Daoy (cell line): ENCODE results near the gene TCEANC. TPM values are rescaled to one million over a fixed set of nuclear protein-coding genes. Genes with fewer than 3 reads are reported as not detected.
"Not testable (repeated sequence)": the region's sequence is repeated elsewhere in the genome, so short reads cannot be mapped to it uniquely, and the experiment has no call there.

Source experiments
- DNase-seq: peaks from one replicate; pipeline ENCODE4 v3.0.0-alpha.2; 2015; ENCODE audit warnings: low read depth
- total RNA-seq: library from RNA; depleted of rRNA; stranded (reverse); fragments of >200 nt; shearing (Covaris generic); gene quantifications from 2 replicates; pipeline ENCODE4 v1.2.3, GENCODE V29; 2014

TCEANC gene
- total RNA-seq, 1 experiment from 2014 or later: 0.57 TPM

GRCh38 chrX:13658602-13659001 is 5.7 kb downstream of the TCEANC start:
- peak; percentile 6 for DNase-seq

GRCh38 chrX:13659063-13659462 is 6.1 kb downstream of the TCEANC start:
- DNase-seq: no peak

DNA sequence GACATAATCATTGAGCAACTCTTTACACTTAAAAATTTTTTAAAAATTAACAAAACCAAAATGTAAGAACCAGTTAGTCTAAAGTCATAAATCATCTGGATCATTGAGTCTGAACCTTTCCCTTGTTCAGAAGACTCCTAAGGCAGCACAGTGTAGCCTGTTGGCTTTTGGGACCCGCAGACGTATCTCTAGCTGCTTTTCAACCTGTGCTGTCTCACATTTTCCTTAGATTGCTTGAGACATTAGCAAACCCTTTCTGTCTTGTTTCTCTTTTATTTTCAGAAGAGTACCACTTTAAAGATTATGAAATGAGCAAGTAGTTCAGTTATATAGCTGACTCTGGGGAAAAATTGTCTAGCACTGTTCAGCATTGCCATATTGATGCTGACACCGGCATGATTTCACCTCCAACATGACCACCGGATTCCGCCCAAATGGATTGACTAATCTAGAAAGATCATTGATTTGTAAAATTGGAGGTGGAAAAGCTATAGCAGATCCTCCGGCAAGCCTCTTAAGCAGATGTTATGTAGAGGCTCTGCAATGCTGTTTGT is 8.9 kb downstream of the TCEANC start:
- DNase-seq: no peak

GRCh38 chrX:13662355-13662791 is 9.4 kb downstream of the TCEANC start:
- no peak for DNase-seq

DNA sequence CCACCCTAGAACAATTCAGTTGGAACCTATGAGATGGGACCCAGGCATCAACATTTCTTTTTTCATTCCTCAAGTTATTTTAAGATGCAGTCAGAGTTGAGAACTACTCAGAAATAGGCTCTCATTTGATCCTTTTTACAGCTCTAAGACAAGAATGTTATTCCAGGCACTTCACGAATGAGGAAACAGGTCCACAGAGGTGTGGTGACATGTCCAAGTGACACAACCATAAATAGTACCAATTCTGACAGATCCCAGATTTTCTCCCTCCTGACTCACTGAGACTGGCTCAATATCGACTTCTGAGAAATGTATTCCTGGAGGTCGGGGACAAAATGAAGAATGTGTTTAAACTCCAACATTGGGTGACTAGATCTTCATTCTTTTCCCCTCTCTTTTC is 11.1 kb downstream of the TCEANC start:
- DNase-seq: no peak

- DNase-seq: no peak
Observed at GRCh38 chrX:13666836-13667235, 13.9 kb downstream of the TCEANC start.

DNA sequence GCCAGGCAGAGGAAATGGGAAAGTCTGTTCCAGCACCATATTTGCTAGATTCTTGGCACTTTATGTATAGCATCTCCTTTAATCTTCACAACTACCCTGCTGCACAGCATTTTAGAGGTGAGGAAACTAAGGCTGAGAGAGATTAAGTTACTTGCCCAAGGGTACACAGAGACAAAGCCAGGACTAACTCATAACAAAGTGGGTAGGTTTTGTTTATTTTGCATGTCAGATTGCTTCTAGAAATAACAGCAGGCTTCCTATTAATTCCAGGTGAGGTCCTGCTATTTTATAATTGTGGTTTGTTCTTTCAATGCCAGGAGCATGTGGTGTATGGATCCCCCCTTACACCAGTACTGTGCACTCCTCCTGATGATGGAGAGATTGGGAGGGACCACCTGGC is 15.0 kb downstream of the TCEANC start:
- no peak for DNase-seq

GRCh38 chrX:13669246-13669737 is 16.4 kb downstream of the TCEANC start:
- peak; percentile 87 for DNase-seq

DNA sequence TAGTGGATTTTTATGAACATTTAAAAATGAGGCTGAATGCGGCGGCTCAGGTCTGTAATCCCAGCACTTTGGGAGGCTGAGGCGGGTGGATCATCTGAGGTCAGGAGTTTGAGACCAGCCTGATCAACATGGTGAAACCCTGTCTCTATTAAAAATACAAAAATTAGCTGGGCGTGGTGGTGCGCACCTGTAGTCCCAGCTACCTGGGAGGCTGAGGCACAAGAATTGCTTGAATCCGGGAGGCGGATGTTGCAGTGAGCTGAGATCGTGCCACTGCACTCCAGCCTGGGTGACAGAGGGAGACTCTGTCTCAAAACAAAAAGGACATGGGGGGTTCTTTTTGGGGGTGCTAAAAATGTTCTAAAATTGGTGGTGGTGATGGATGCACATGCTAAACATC is 16.8 kb downstream of the TCEANC start:
- DNase-seq: not testable (repeated sequence)

- DNase-seq: no peak
Observed at GRCh38 chrX:13670197-13670596, 17.3 kb downstream of the TCEANC start.

DNA sequence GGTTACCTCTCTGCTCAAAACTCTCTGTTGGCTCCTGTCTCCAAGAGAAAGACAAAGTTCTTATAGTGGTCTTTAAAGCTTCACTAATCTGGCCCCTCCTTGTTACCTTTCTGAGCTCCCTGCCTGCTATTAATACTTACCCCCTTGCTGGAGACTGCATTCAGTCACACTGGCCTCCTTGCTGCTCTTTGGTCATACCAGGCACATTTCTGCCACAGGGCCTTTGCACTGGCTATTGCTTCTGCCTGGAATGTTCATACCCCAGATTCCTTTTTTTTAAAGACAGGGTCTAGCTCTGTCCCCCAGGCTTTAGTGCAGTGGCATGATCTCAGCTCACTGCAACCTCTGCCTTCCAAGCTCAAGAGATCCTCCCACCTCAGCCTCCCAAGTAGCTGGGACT is 20.1 kb downstream of the TCEANC start:
- DNase-seq: no peak

DNA sequence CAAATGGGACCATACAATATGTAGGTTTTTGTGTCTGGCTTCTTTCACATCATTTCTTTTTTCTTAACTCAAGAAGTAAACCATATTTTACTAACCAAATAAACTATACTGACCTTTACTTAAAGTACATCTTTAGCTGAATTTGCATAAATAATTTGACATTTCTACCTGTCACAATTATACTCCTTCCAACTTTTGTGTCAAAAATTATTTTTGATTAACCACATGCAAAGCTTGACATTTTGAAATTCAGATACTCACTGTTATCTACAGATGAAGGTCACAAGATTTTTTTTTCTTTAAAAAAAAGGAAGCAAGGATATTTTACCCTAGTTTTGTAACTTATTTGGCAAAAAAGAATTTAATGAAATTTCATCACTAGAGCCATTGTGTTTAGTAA is 23.9 kb downstream of the TCEANC start:
- no peak for DNase-seq

DNA sequence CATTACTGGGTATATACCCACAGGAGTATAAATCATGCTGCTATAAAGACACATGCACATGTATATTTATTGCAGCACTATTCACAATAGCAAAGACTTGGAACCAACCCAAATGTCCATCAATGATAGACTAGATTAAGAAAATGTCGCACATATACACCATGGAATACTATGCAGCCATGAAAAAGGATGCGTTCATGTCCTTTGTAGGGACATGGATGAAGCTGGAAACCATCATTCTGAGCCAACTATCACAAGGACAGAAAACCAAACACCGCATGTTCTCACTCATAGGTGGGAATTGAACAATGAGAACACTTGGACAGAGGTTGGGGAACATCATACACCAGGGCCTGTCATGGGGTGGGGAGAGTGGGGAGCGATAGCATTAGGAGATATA is 26.8 kb downstream of the TCEANC start:
- DNase-seq: not testable (repeated sequence)

GRCh38 chrX:13681595-13681994 is 28.7 kb downstream of the TCEANC start:
- DNase-seq: no peak

DNA sequence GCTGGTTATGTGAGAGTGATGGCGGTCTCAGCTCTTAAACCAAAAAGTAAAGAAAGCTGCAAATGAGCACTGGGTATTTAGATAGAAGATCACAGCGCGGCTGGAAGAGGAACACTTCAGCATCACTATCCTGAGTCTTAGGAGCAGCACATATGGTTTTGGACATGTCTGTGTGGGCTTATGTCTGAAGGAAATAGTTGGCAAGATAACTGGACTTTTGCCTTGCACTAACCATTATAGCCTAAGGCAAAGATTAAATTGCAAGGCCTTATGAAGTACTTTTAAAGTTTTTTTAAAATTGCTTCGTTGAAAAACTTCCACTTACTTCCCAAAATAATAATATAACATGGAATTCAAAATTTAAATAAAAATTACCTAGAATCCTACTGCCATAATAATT is 31.4 kb downstream of the TCEANC start:
- DNase-seq: no peak

- DNase-seq: peak; percentile 30
Observed at GRCh38 chrX:13685126-13685763, 32.3 kb downstream of the TCEANC start.

DNA sequence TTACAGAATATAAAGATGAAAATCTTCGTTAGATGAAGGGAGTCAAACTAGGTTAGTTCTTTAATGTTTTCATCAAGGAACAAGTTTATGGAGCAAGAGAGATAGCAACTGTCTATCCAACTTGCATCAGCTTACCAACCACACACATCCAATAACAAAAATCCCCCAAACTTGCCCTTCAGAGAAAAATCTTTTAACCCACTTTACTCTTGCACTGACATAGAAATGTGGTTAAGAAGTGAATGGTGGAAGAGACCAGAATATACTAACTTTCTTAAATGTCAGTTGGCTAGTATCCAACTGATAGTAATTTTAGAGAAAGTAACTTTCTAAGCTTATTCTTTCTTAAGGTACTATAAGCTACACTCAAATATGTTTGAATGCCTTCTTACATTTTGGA is 34.3 kb downstream of the TCEANC start:
- DNase-seq: no peak

DNA sequence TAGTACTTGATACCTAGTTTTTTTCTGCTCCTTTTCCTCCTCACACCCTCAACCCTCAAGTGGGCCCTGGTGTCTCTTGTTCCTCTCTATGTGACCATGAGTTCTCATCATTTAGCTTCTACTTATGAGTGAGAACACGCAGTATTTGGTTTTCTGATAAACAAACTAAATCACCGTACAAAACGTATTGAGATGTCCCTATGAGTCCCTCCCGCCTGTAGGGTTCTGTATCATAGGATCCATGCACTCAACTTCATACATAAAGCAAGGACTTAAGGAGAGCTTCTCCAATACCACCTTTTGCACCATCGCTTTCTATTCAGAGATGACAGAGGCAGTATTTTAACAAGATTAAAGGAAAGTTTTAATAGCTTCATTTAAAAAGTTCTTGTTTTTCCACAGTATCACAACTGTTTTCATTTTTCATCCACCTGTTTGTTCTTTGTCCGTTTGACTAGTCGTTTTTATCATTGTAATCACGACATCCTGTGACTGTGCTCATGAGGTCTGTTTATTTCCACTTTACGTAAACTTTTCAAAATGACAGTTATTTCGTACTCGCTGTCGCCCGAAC is 35.5 kb downstream of the TCEANC start:
- DNase-seq: no peak

DNA sequence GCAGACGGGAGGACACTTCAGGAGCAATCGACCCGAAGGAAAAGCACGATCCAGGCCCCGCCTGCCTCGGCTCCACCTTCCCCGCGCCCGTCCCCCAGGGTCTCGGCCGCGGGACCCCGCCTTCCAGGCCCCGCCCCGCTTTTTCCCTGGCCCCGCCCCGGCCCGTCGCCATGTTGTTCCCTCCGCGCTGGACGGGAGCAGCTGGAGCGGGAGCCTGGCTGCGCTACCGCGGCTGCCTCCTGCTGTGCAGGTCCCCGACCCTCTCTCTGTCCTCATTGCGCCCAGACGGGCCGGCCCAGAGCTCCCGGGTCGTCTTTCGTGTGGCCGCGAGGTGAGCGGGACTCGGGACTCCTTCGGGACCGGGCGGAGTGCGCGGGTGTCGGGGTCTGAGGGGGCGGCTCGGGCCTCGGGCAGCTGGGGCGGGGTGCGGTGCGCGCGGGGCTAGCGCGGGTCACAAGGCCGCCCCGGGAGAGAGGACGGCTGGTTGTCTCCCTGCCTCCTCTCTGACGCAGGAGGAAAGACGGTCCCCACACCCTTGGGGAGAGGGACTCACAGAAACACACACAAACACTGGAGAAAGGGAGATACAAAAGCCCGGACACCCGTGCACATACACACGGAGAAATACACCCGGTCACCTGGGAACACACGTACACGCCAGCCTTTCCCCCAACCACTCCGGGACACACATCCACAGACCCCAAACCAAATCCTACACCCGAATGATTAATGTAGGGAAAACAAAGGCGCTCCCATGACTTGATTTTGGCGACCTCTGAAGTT is 36.2 kb downstream of the TCEANC start, which contains the start of gene RAB9A:
Gene RAB9A, plus strand, starts transcription at position 171 of the 783 bp plus-strand sequence. CDS start 19,619 bp downstream, outside the sequence.
- DNase-seq: peak; percentile 78

GRCh38 chrX:13689741-13690211 is 36.8 kb downstream of the TCEANC start:
- peak; percentile 14 for DNase-seq

GRCh38 chrX:13690836-13691235 is 37.9 kb downstream of the TCEANC start:
- no peak for DNase-seq

DNA sequence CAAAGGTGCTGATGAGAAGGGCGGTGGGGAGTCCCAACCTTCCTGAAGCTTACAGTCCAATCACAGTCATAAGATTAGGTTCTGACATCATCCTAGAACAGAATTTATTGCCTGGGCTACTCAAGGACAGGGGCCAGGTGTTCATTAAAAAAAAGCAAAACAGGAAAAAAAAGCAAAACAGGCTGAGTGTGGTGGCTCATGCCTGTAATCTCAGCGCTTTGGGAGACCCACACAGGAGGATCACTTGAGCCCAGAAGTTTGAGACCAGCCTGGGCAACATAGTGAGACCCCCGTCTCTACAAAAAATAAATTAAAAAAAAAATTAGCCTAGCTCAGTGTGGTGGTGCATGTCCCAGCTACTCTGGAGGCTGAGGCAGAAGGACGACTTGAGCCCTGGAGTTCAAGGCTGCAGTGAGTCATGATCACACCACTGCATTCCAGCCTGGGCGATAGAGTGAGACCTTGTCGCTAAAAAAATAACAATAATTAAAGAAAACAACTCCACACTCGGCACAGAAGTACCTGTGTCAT is 39.0 kb downstream of the TCEANC start:
- DNase-seq: peak; percentile 33
